ENCODE data around the gene MAPK11.
"Not testable (repeated sequence)": the region's sequence is repeated elsewhere in the genome, so short reads cannot be mapped to it uniquely, and the experiment has no call there.

MAPK11 gene

DNA sequence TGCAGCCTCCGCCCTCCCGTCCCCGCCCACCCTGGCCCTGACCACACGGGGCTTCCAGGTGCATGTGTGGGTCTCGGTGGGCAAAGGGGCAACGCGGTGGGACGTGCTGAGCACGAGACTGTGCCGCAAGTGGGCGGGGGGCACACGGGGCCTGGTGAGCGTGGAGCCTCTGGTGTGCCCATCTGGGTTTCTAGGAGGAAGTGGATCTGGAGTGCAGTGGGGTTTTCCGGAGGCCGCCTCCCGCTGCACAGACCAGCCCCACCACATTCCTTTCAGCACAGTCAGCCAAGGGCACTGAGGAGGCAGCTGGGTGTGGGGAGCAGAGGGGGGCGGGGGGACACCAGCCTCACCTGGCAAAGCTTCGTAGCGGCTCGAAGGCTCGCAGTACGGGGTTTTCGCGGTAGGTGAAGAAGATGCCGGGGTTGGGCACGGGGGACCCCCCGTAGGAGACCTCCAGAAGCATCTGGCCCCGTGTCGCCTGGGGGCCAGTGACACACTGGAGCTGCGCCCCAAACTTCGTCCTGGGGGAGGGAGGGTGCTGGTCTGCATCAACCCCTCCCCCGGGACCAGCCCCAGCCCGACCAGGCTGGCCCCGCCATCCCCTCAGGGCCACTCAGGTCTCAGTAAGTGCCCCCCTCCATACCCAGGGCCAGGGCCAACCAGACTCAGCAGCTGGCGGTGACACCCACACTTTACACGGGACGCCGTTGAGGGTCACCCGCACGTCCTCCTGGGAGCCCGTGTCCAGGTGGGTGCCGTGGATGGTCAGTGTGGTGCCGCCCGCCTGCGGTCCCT lies 12.4 kb upstream of the MAPK11 start:
- TF ChIP-seq POLR2A (IDR thresholded peaks at IDR 0.05; ENCODE audit: low read length) (no peak), GATA1 (IDR thresholded peaks at IDR 0.05; ENCODE audit: low read depth, low read length) (no peak)
- DNase-seq: no peak

DNA sequence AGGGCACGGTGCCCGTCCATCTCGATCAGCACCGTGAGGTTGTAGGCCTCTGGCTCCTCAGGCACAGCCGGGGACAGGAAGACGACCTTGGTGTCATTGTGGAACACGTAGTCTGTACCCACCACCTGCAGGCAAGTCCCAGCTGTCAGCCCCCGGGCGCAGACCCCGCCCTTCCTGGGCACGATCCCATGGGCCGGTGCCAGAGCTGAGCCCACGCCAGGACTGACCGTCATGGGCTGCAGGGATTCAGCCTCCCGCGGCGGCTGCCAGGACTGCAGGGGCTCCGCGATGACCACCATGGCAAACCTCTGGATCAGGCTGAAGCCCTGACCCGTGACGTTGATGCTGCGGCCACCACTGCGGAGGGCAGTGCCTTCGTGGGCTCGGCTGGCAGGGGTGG lies 11.8 kb upstream of the MAPK11 start:
- no peak for DNase-seq
- TF ChIP-seq GATA1 (IDR thresholded peaks at IDR 0.05; ENCODE audit: low read depth, low read length) (no peak), POLR2A (IDR thresholded peaks at IDR 0.05; ENCODE audit: low read length) (no peak)

DNA sequence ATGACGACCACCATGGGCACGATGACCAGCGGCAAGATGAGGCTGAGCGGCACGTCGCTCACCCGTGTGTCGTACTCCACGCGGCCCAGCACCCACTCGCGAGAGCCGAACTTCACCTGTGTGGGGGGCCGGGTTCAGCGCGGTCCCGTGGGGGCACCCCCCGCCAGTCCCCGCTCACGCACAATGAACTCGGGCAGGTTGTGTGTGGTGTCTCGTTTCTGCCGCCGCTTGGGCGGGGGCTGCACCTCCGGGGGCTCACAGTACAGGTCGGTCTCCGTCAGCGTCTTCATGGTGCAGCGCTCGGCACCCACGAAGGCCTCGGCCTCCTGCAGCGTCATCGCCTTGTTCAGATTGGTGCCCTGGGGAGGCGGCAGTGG lies 11.2 kb upstream of the MAPK11 start:
- no peak for TF ChIP-seq GATA1 (IDR thresholded peaks at IDR 0.05; ENCODE audit: low read depth, low read length)
- TF ChIP-seq POLR2A (IDR thresholded peaks at IDR 0.05; ENCODE audit: low read length): no peak
- DNase-seq: no peak

DNA sequence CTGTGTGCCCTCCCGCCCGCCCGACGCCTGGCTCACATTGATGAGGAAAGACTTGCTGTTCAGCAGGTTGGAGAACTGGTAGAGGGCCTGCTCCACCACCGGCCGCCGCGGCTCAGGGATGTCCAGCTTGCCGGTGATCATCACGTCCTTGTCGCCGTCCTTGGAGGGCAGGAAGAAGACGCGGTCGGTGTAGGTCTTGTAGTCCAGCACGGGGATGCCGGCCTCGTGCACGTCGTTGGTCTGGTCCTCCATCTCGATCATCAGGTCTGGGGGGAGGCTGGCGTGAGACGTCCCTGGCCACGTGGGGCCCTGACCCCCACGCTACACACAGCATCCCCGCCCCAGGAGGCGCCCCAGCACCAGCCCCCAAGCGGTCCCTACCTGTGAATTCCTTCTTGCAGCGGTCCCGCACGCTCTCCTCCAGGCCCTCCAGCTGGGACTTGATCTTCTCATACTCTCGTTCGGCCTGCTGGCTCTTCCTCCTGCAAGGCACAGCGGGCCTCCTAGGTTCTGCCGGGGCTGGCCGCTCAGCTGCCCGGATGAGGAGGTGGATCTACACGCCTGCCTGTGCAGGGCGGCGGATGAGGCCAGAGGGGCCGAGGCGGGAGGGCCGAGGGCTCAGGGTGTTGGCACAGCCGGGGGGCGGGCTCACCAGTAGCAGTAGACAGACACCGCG lies 10.7 kb upstream of the MAPK11 start:
- TF ChIP-seq POLR2A (IDR thresholded peaks at IDR 0.05; ENCODE audit: low read length): no peak
- no peak for TF ChIP-seq GATA1 (IDR thresholded peaks at IDR 0.05; ENCODE audit: low read depth, low read length)
- no peak for DNase-seq

DNA sequence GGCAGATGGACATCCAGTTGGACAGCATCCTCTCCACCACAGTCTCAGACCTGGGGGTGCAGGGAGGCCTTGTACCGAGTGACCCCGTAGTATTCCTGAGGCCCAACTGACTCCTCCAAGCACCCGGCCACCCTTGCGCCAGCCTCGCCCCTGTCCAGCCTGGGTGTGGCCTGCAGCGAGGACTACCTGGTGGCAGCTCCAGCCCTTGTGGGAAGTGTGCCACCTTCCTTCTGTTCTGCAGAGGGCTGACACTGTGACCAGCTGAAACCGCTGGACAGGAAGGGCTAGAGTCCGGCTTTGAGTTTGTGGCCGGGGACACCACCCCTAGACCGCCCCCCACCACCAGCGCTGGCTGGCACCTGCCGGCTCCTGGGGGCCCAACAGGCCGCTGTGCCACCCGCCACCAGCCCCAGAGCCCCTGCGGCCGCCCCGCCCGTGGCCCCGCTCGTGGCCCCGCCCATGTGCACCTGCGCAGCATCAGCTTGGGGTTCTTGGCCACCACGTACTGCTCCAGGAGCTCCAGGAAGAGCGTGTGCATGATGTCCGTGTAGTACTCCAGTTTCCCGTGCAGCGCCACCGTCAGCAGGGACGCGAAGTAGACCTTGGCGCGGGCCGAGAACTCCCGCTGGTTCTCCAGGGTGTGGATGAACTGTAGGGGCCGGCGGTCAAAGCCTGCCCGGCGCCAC lies 10.0 kb upstream of the MAPK11 start:
- DNase-seq: no peak
- TF ChIP-seq GATA1 (IDR thresholded peaks at IDR 0.05; ENCODE audit: low read depth, low read length) (no peak), POLR2A (IDR thresholded peaks at IDR 0.05; ENCODE audit: low read length) (no peak)

DNA sequence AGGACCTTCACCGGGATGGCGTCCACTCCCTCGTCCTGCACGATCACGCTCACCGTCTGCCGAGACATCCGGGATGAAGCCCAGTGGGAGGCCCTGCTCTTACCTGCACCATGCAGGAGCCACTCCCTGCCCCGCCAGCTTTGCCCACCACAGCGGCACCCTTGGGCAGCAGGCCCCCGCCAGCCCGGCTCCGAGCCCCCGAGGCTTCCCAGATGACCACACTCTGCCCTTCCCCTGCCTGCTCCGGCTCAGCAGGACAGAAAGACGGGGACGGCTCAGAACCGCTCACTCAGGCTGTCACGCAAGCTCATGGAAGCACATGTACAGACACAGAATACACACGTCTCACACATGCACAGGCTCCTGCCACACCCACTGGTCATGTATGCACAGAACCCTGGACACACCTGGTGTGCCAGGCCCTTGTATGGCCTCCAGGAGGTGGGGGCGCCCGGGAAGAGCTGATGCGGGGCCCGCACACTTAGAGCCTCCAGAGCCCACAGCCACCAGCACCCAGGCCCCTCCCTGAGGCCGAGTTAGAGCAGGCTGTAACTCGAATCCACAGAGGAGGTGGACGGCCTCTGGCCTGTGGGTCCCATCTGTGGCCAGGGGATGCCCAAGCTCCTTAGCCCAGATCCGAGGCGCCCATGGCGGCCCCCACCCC lies 8.9 kb upstream of the MAPK11 start:
- no peak for DNase-seq
- TF ChIP-seq GATA1 (IDR thresholded peaks at IDR 0.05; ENCODE audit: low read depth, low read length): no peak
- no peak for TF ChIP-seq POLR2A (IDR thresholded peaks at IDR 0.05; ENCODE audit: low read length)

DNA sequence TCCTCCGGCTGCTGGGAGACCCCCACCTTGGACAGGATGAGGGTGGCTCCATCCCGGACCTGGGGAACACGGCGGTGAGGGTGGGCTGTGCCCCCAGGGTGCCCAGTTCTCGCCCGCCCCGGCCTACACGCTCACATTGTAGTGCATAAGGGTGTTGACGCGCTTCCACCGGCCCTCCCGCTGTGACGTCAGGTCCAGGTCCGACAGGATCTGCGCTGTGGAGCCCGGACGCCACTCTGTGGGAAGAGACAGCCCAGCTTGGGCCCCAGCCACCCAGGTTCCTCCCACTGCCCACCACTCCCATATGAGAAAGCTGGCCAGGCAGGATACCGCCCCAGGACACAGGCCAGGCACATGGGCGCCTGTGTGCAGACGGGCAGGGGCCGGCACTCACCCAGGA lies 8.3 kb upstream of the MAPK11 start:
- DNase-seq: no peak
- no peak for TF ChIP-seq POLR2A (IDR thresholded peaks at IDR 0.05; ENCODE audit: low read length)
- TF ChIP-seq GATA1 (IDR thresholded peaks at IDR 0.05; ENCODE audit: low read depth, low read length): no peak

DNA sequence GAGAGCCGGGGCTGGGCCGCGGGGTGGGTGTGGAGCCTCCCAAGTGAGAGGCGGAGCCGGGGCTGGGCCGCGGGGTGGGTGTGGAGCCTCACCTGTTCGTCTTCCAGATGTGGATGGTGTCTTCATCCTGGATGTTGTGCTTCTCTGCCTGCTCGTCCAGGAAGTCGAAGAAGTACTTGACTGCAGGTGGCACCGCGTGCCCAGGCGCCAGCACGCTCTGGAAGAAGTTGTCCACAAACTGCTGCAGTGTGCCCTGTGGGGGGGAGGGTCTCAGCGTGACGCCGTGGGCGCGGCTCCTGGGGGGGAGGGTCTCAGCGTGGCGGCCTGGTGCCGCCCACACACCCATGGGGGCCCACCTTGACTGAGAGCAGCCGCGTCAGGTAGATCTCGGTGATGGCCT lies 7.6 kb upstream of the MAPK11 start:
- DNase-seq: no peak
- TF ChIP-seq GATA1 (IDR thresholded peaks at IDR 0.05; ENCODE audit: low read depth, low read length) (no peak), POLR2A (IDR thresholded peaks at IDR 0.05; ENCODE audit: low read length) (no peak)

DNA sequence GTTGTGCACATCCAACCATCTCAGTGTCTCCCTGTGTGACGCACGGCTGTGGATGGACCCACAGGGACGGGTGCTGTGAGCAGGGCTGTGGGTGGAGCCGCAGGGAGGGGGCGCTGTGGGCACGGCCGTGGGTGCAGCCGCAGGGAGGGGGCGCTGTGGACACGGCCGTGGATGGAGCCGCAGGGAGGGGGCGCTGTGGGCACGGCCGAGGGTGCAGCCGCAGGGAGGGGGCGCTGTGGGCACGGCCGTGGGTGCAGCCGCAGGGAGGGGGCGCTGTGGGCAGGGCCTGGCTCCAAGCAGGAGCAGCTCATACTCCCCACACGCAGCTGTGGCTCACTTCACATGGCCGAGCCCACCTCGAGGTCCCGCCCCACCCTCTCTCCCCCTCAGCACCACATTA lies 6.0 kb upstream of the MAPK11 start:
- no peak for TF ChIP-seq GATA1 (IDR thresholded peaks at IDR 0.05; ENCODE audit: low read depth, low read length)
- no peak for TF ChIP-seq POLR2A (IDR thresholded peaks at IDR 0.05; ENCODE audit: low read length)
- DNase-seq: peak; percentile 72 to 77

DNA sequence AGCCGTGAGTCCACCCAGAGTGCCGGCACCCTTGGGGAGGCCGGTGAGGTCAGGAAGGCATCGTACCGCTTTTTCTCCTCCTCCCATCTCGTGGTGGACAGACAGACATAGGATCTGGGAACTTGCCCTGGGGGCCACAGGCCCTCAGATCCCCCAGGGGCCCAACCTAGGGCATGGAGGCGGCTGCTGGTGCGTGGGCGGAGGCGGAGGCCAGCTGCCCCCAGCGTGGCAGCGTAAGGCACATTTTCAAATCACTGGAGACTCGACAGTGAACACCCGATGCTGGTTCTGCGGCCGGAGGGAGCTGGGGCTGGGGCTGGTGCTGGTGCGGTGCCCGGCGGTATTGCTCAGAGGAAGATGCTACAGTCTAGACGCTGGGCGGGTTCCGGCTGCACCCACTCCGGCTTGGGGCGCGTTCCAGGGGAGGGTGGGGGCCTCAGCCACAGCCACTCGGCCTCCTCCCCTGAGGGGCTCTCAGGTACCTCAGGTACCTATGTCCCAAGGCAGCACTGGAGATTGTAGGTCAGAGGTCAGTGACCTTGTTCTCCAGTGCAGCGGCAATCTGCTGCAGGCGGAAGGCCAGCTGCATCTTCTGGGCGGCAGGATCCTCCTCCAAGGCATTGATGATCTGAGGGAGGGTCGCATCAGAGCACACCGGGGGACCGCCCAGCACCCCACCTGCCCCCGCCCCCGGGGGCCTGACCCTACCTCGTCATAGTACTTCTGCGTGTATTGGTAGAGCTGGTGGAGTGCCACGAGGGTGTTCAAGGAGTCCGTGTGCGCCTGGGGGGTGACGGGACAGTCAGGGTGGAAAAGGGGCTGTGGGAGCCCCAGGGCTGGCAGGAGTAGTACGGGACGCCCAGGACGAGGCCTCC lies 5.2 kb upstream of the MAPK11 start:
- no peak for DNase-seq
- TF ChIP-seq GATA1 (IDR thresholded peaks at IDR 0.05; ENCODE audit: low read depth, low read length): no peak
- TF ChIP-seq POLR2A (IDR thresholded peaks at IDR 0.05; ENCODE audit: low read length): no peak

DNA sequence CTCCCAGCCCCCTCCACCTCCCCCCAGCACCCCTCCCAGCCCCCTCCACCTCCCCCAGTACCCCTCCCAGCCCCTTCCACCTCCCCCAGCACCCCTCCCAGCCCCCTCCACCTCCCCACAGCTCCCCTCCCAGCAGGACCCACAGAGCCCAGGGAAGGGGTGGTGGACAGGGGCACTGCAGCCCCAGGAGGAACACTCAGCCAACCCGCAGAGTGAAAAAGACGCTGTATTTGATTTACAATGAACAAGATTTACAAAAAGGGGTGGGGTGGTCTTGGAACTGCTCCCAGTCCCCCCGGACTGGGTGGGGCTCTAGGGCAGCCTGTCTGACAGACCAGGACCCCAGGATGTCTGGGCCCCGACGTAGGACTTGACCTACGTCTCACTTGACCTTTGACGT lies 4.6 kb upstream of the MAPK11 start:
- DNase-seq: no peak
- no peak for TF ChIP-seq POLR2A (IDR thresholded peaks at IDR 0.05; ENCODE audit: low read length)
- no peak for TF ChIP-seq GATA1 (IDR thresholded peaks at IDR 0.05; ENCODE audit: low read depth, low read length)

DNA sequence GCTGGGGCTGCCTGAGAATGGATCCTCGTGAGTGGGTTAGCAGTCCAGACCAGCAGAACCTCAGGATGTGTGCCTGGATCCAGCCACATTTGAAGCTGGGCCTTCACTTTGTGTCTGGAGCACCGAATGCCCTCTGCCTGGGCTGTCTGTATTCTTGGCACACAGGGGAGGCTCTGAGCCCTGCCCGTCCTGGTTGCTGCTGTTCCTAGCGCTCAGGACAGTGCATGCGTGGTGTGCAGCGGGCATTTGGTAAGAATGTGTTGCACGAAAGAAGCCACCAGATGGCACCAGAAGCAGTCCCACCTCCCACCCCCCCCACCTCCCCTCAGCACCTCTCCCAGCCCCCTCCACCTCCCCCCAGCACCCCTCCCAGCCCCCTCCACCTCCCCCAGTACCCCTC lies 4.1 kb upstream of the MAPK11 start:
- no peak for TF ChIP-seq POLR2A (IDR thresholded peaks at IDR 0.05; ENCODE audit: low read length)
- no peak for TF ChIP-seq GATA1 (IDR thresholded peaks at IDR 0.05; ENCODE audit: low read depth, low read length)
- peak; percentile 37 to 50 for DNase-seq

DNA sequence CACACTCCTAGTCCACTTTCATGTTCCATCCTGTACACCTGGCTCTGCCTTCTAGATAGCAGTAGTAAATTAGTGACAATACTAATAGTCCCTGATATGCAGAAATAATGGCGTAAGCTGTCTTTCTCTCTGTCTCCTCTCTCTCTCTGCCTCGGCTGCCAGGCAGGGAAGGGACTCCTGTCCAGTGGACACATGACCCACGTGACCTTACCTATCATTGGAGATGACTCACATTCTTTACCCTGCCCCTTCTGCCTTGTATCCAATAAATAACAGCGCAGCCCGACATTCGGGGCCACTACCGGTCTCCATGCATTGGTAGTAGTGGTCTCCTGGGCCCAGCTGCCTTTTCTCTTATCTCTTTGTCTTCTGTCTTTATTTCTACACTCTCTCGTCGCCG lies 3.6 kb upstream of the MAPK11 start:
- DNase-seq: not testable (repeated sequence)

DNA sequence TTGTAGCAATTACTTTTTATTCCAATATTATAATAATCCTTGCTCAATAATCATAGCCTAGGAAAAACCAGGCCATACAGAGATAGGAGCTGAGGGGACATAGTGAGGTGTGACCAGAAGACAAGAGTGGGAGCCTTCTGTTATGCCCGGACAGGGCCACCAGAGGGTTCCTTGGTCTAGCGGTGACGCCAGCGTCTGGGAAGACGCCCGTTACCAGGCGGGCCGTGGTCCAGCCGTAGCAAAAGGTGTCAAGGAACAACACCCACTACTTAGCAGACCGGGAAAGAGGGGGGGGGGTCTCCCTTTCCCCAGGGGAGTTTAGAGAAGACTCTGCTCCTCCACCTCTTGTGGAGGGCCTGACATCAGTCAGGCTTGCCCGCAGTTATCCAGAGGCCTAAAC lies 3.2 kb upstream of the MAPK11 start:
- DNase-seq: not testable (repeated sequence)
